ENCODE measurements around the gene RAD23A.
A peak's percentile ranks its signal among the peaks of the same experiment; 100 is the strongest.
"Not testable (repeated sequence)": the region's sequence is repeated elsewhere in the genome, so short reads cannot be mapped to it uniquely, and the experiment has no call there.

The RAD23A gene

GRCh38 chr19:12955996-12956395, 10.3 kb downstream of the RAD23A start:
- Mint-ChIP-seq H3K36me3 (ENCODE audit: low read depth) (peaks cover 53% of the 10 kb centered on the region), H3K9me3 (no peaks in the 10 kb centered on the region), H3K4me1 (ENCODE audit: low read depth) (peaks cover 55% of the 10 kb centered on the region), H3K4me3 (peak overlapping the region; percentile 86), H3K27me3 (no peaks in the 10 kb centered on the region), H3K27ac (peak overlapping the region; percentile 80)
- intact Hi-C loops (cut with micrococcal nuclease) = no loop called here

- Mint-ChIP-seq H3K36me3 (ENCODE audit: low read depth) (peaks cover 46% of the 10 kb centered on the region), H3K4me3 (peak within 1 kb of the TSS; percentile 86), H3K27me3 (no peaks in the 10 kb centered on the region), H3K4me1 (ENCODE audit: low read depth) (peaks cover 48% of the 10 kb centered on the region), H3K27ac (peak within 1 kb of the TSS; percentile 80), H3K9me3 (no peaks in the 10 kb centered on the region)
- intact Hi-C loops (cut with micrococcal nuclease) = no loop called here
Measured at GRCh38 chr19:12956446-12957388, 11.1 kb downstream of the RAD23A start, which contains the start of gene GADD45GIP1. GADD45GIP1 (minus strand) TSS chr19:12957223; CDS start chr19:12957212, 11 bp downstream.

- H3K27me3 Mint-ChIP-seq; H3K9me3 Mint-ChIP-seq; intact Hi-C loops (cut with micrococcal nuclease): not testable (repeated sequence)
- Mint-ChIP-seq H3K4me1 (ENCODE audit: low read depth) (peaks cover 41% of the 10 kb centered on the region), H3K36me3 (ENCODE audit: low read depth) (peaks cover 38% of the 10 kb centered on the region), H3K4me3 (peak overlapping the region; percentile 86), H3K27ac (peak overlapping the region; percentile 80)
Measured at GRCh38 chr19:12957389-12957952, 11.8 kb downstream of the RAD23A start.

- Mint-ChIP-seq H3K9me3 (no peaks in the 10 kb centered on the region), H3K4me3 (no peak overlapping the region), H3K27me3 (peaks cover 3% of the 10 kb centered on the region), H3K27ac (no peak overlapping the region), H3K4me1 (ENCODE audit: low read depth) (peaks cover 21% of the 10 kb centered on the region), H3K36me3 (ENCODE audit: low read depth) (peaks cover 18% of the 10 kb centered on the region)
- intact Hi-C loops (cut with micrococcal nuclease) = no loop called here
Measured at GRCh38 chr19:12959481-12959880, 13.8 kb downstream of the RAD23A start.

- Mint-ChIP-seq H3K36me3 (ENCODE audit: low read depth) (no peaks in the 10 kb centered on the region), H3K9me3 (no peaks in the 10 kb centered on the region), H3K27me3 (peaks cover 5% of the 10 kb centered on the region), H3K27ac (peak overlapping the region; percentile 73), H3K4me3 (peak overlapping the region; percentile 87), H3K4me1 (ENCODE audit: low read depth) (peaks cover 12% of the 10 kb centered on the region)
- intact Hi-C loops (cut with micrococcal nuclease) = loop anchor here (2.0 kb wide), 1 partner anchor 80 kb away; no protein-coding TSS in a partner anchor
Measured at GRCh38 chr19:12965017-12965811, 19.6 kb downstream of the RAD23A start.

- intact Hi-C loops (cut with micrococcal nuclease) = loop anchor here (2.0 kb wide), 1 partner anchor 81 kb away; no protein-coding TSS in a partner anchor
- peaks cover 6% of the 10 kb centered on the region for H3K27me3 Mint-ChIP-seq
- H3K4me1 Mint-ChIP-seq (ENCODE audit: low read depth) = peaks cover 12% of the 10 kb centered on the region
- no peaks in the 10 kb centered on the region for H3K36me3 Mint-ChIP-seq (ENCODE audit: low read depth)
- no peaks in the 10 kb centered on the region for H3K9me3 Mint-ChIP-seq
- H3K27ac Mint-ChIP-seq = no peak overlapping the region
- H3K4me3 Mint-ChIP-seq = no peak overlapping the region
Measured at GRCh38 chr19:12965812-12966135, 20.1 kb downstream of the RAD23A start.

GRCh38 chr19:12967907-12968306, 22.2 kb downstream of the RAD23A start:
- Mint-ChIP-seq H3K27me3 (peaks cover 4% of the 10 kb centered on the region), H3K4me1 (ENCODE audit: low read depth) (peaks cover 12% of the 10 kb centered on the region), H3K4me3 (no peak overlapping the region), H3K9me3 (no peaks in the 10 kb centered on the region), H3K36me3 (ENCODE audit: low read depth) (no peaks in the 10 kb centered on the region), H3K27ac (no peak overlapping the region)
- intact Hi-C loops (cut with micrococcal nuclease) = no loop called here

- no peaks in the 10 kb centered on the region for H3K36me3 Mint-ChIP-seq (ENCODE audit: low read depth)
- peaks cover 4% of the 10 kb centered on the region for H3K27me3 Mint-ChIP-seq
- peaks cover 12% of the 10 kb centered on the region for H3K4me1 Mint-ChIP-seq (ENCODE audit: low read depth)
- H3K4me3 Mint-ChIP-seq = no peak within 1 kb of the TSS
- intact Hi-C loops (cut with micrococcal nuclease) = no loop called here
- no peaks in the 10 kb centered on the region for H3K9me3 Mint-ChIP-seq
- H3K27ac Mint-ChIP-seq = no peak within 1 kb of the TSS
Measured at GRCh38 chr19:12969292-12969988, 23.8 kb downstream of the RAD23A start, which contains the start of gene DAND5. DAND5 (plus strand) TSS chr19:12969576; CDS start chr19:12969661, 85 bp downstream.

GRCh38 chr19:12970070-12970820, 24.6 kb downstream of the RAD23A start:
- no peak overlapping the region for H3K27ac Mint-ChIP-seq
- H3K4me1 Mint-ChIP-seq (ENCODE audit: low read depth) = peaks cover 6% of the 10 kb centered on the region
- intact Hi-C loops (cut with micrococcal nuclease) = no loop called here
- H3K9me3 Mint-ChIP-seq = no peaks in the 10 kb centered on the region
- H3K27me3 Mint-ChIP-seq = peaks cover 5% of the 10 kb centered on the region
- H3K36me3 Mint-ChIP-seq (ENCODE audit: low read depth) = no peaks in the 10 kb centered on the region
- H3K4me3 Mint-ChIP-seq = no peak overlapping the region

- Mint-ChIP-seq H3K27ac (no peak overlapping the region), H3K9me3 (no peaks in the 10 kb centered on the region), H3K36me3 (ENCODE audit: low read depth) (no peaks in the 10 kb centered on the region), H3K4me3 (no peak overlapping the region), H3K27me3 (peaks cover 7% of the 10 kb centered on the region), H3K4me1 (ENCODE audit: low read depth) (peaks cover 7% of the 10 kb centered on the region)
- intact Hi-C loops (cut with micrococcal nuclease) = no loop called here
Measured at GRCh38 chr19:12973236-12973635, 27.6 kb downstream of the RAD23A start.

GRCh38 chr19:12974301-12975220, 28.9 kb downstream of the RAD23A start:
- H3K9me3 Mint-ChIP-seq = no peaks in the 10 kb centered on the region

GRCh38 chr19:12975221-12975741, 29.6 kb downstream of the RAD23A start:
- no peak overlapping the region for H3K27ac Mint-ChIP-seq
- intact Hi-C loops (cut with micrococcal nuclease) = loop anchor here (5.0 kb wide), 2 partner anchors 57 to 287 kb away; no protein-coding TSS in a partner anchor
- no peak overlapping the region for H3K4me3 Mint-ChIP-seq
- H3K4me1 Mint-ChIP-seq (ENCODE audit: low read depth) = peaks cover 7% of the 10 kb centered on the region
- no peaks in the 10 kb centered on the region for H3K9me3 Mint-ChIP-seq
- no peaks in the 10 kb centered on the region for H3K36me3 Mint-ChIP-seq (ENCODE audit: low read depth)
- peaks cover 7% of the 10 kb centered on the region for H3K27me3 Mint-ChIP-seq

More at GRCh38 chr19:12974301-12975220, 28.9 kb downstream of the RAD23A start:
- no peak overlapping the region for H3K4me3 Mint-ChIP-seq
- peaks cover 9% of the 10 kb centered on the region for H3K27me3 Mint-ChIP-seq
- H3K36me3 Mint-ChIP-seq (ENCODE audit: low read depth) = no peaks in the 10 kb centered on the region
- intact Hi-C loops (cut with micrococcal nuclease) = loop anchor here (5.0 kb wide), 2 partner anchors 58 to 288 kb away; no protein-coding TSS in a partner anchor
- peaks cover 7% of the 10 kb centered on the region for H3K4me1 Mint-ChIP-seq (ENCODE audit: low read depth)
- H3K27ac Mint-ChIP-seq = no peak overlapping the region
